HG03571 (cell line): Measurements from ENCODE around the gene TUBB.
"Not testable (repeated sequence)": the region's sequence is repeated elsewhere in the genome, so short reads cannot be mapped to it uniquely, and the experiment has no call there.

Experiments used
- ATAC-seq: cut with Tn5 transposase; IDR thresholded peaks from one replicate; pipeline ENCODE4 v1.9.1; 2021; ENCODE audit not compliant: unreplicated experiment

The TUBB gene

GRCh38 chr6:30738532-30738931 lies 18.4 kb downstream of the TUBB start:
- no peak for ATAC-seq

GRCh38 chr6:30740540-30740870 lies 20.4 kb downstream of the TUBB start:
- ATAC-seq = no peak

- no peak for ATAC-seq
Observed at GRCh38 chr6:30741063-30741779, 21.1 kb downstream of the TUBB start.

- ATAC-seq = no peak
Observed at GRCh38 chr6:30741789-30742315, 21.7 kb downstream of the TUBB start.

- ATAC-seq = peak; percentile 65
Observed at GRCh38 chr6:30742316-30743098, 22.4 kb downstream of the TUBB start, which contains the start of gene FLOT1. Gene FLOT1, minus strand, starts transcription at chr6:30742687. Its CDS starts 498 bp downstream, at chr6:30742189.

- ATAC-seq = peak; percentile 21
Observed at GRCh38 chr6:30743099-30744053, 23.2 kb downstream of the TUBB start.

GRCh38 chr6:30744054-30744805 lies 24.1 kb downstream of the TUBB start, which contains the start of gene IER3:
Gene IER3, minus strand, starts transcription at chr6:30744547. Its CDS starts 29 bp downstream, at chr6:30744518.
- ATAC-seq = no peak

GRCh38 chr6:30747300-30747687 lies 27.1 kb downstream of the TUBB start:
- ATAC-seq = no peak

GRCh38 chr6:30747902-30748769 lies 28.0 kb downstream of the TUBB start:
- no peak for ATAC-seq

GRCh38 chr6:30748851-30749540 lies 28.8 kb downstream of the TUBB start:
- ATAC-seq = no peak

- no peak for ATAC-seq
Observed at GRCh38 chr6:30749554-30750378, 29.6 kb downstream of the TUBB start.

- ATAC-seq = no peak
Observed at GRCh38 chr6:30750379-30750668, 30.2 kb downstream of the TUBB start.

GRCh38 chr6:30752157-30752927 lies 32.2 kb downstream of the TUBB start:
- ATAC-seq = no peak

GRCh38 chr6:30754631-30755030 lies 34.5 kb downstream of the TUBB start:
- ATAC-seq = no peak

GRCh38 chr6:30756405-30757003 lies 36.4 kb downstream of the TUBB start:
- not testable (repeated sequence) for ATAC-seq

- no peak for ATAC-seq
Observed at GRCh38 chr6:30757261-30757904, 37.2 kb downstream of the TUBB start.
